Breast epithelium (tissue), 4 donors: Measurements from ENCODE around the gene SETBP1. TPM values are rescaled to one million over a fixed set of nuclear protein-coding genes. Genes with fewer than 3 reads are reported as not detected.

Source experiments
- DNase-seq, 2 donors: peaks; one replicate each; pipeline ENCODE4 v3.0.0-alpha.2; 2019; ENCODE audit warnings: low spot score in 2 of 2
- H3K27ac ChIP-seq, 2 donors: fragments of 200-600 bp; sonication (generic) in 1 of 2; one replicate each; pipeline ENCODE4 v1.5.1; 2016 to 2019; ENCODE audit warnings: mild to moderate bottlenecking in 1 of 2
- H3K27me3 ChIP-seq, 2 donors: fragments of 200-600 bp; sonication (generic) in 1 of 2; one replicate each; pipeline versions ENCODE4 v1.5.1 to v1.6.0; 2017 to 2019; ENCODE audit warnings: control low read depth in 1 of 2, mild to moderate bottlenecking in 1 of 2
- H3K36me3 ChIP-seq: fragments of 200-600 bp; one replicate; pipeline ENCODE4 v1.5.1; 2019
- H3K4me1 ChIP-seq, 2 donors: fragments of 200-600 bp; sonication (generic); one replicate each; pipeline ENCODE4 v1.5.1; 2016 to 2019; ENCODE audit warnings: control low read depth in 1 of 2
- H3K4me3 ChIP-seq, 3 donors: fragments of 200-600 bp; sonication (generic); 1 replicate in 2 of 3; 2 replicates in 1 of 3; pipeline ENCODE4 v1.5.1; 2016 to 2019; ENCODE audit warnings: mild to moderate bottlenecking in 3 of 3, moderate library complexity in 2 of 3
- H3K9me3 ChIP-seq, 2 donors: fragments of 200-600 bp; sonication (generic) in 1 of 2; one replicate each; pipeline ENCODE4 v1.5.1; 2016 to 2019; ENCODE audit warnings: control low read depth in 1 of 2
- CTCF ChIP-seq, 3 donors: fragments of 450-650 bp; IDR thresholded peaks; one replicate each; pipeline ENCODE4 v1.5.1; 2016 to 2017; ENCODE audit warnings: antibody characterized with exemption in 3 of 3, mild to moderate bottlenecking in 3 of 3, moderate library complexity in 3 of 3
- POLR2A ChIP-seq: fragments of 450-650 bp; IDR thresholded peaks from one replicate; pipeline ENCODE4 v1.6.1; 2016; ENCODE audit warnings: antibody characterized with exemption, mild to moderate bottlenecking, moderate library complexity
- POLR2AphosphoS5 ChIP-seq, 3 donors: sonication (generic); formaldehyde crosslinking; IDR thresholded peaks; one replicate each; pipeline ENCODE4 v1.6.1; 2017; ENCODE audit warnings: antibody characterized with exemption in 3 of 3
- intact Hi-C: fragments of 100-400 bp; cut with DNase I; formaldehyde crosslinking; loops from one replicate; pipeline ENCODE4 v1.15.1; 2023; ENCODE audit warnings: low total_unique reads
- total RNA-seq, 3 donors: library from RNA; depleted of rRNA; stranded (reverse); fragments of >200 nt; gene quantifications; one replicate each; pipeline ENCODE4 v1.1.0, GENCODE V29; 2016

SETBP1 gene
- total RNA-seq, 3 donors from 2014 or later, result 26.2 to 40.1 (median 37.0) TPM

GRCh38 chr18:45102863-45103262 lies 422.2 kb downstream of the SETBP1 start:
- DNase-seq, result no peak
- no peaks in the 10 kb centered on the region for H3K27me3 ChIP-seq
- H3K4me1 ChIP-seq, result no peaks in the 10 kb centered on the region
- H3K36me3 ChIP-seq, result no peaks in the 10 kb centered on the region
- H3K9me3 ChIP-seq, result no peaks in the 10 kb centered on the region
- H3K27ac ChIP-seq, result no peak overlapping the region
- TF ChIP-seq CTCF (IDR thresholded peaks at IDR 0.05) (no peak), POLR2A (no peak), POLR2AphosphoS5 (IDR thresholded peaks at IDR 0.05) (no peak)
- no peak overlapping the region for H3K4me3 ChIP-seq
- intact Hi-C loops, result no loop called here

GRCh38 chr18:45103319-45104048 lies 422.8 kb downstream of the SETBP1 start:
- TF ChIP-seq POLR2AphosphoS5 (IDR thresholded peaks at IDR 0.05) (no peak), CTCF (IDR thresholded peaks at IDR 0.05) (no peak), POLR2A (no peak)
- DNase-seq, result no peak
- Histone ChIP-seq H3K4me3 (no peak overlapping the region), H3K27me3 (no peaks in the 10 kb centered on the region), H3K4me1 (no peaks in the 10 kb centered on the region), H3K9me3 (no peaks in the 10 kb centered on the region), H3K36me3 (no peaks in the 10 kb centered on the region), H3K27ac (no peak overlapping the region)
- intact Hi-C loops, result no loop called here

- intact Hi-C loops, result no loop called here
- TF ChIP-seq POLR2A, result no peak
- TF ChIP-seq POLR2AphosphoS5 (IDR thresholded peaks at IDR 0.05), result no peak
- TF ChIP-seq CTCF (IDR thresholded peaks at IDR 0.05), result no peak
Measured at GRCh38 chr18:45104049-45104395, 423.3 kb downstream of the SETBP1 start.

GRCh38 chr18:45106331-45106774 lies 425.7 kb downstream of the SETBP1 start:
- Histone ChIP-seq H3K4me3 (no peak overlapping the region), H3K4me1 (no peaks in the 10 kb centered on the region), H3K36me3 (no peaks in the 10 kb centered on the region), H3K27ac (no peak overlapping the region), H3K9me3 (no peaks in the 10 kb centered on the region), H3K27me3 (no peaks in the 10 kb centered on the region)
- intact Hi-C loops, result no loop called here
- DNase-seq, result no peak
- TF ChIP-seq CTCF (IDR thresholded peaks at IDR 0.05), result no peak
- no peak for TF ChIP-seq POLR2A
- TF ChIP-seq POLR2AphosphoS5 (IDR thresholded peaks at IDR 0.05), result no peak

More at GRCh38 chr18:45104049-45104395, 423.3 kb downstream of the SETBP1 start:
- Histone ChIP-seq H3K4me3 (no peak overlapping the region), H3K9me3 (no peaks in the 10 kb centered on the region), H3K4me1 (no peaks in the 10 kb centered on the region), H3K27ac (no peak overlapping the region), H3K36me3 (no peaks in the 10 kb centered on the region), H3K27me3 (no peaks in the 10 kb centered on the region)
- no peak for DNase-seq

- Histone ChIP-seq H3K9me3 (no peaks in the 10 kb centered on the region), H3K4me1 (no peaks in the 10 kb centered on the region), H3K27me3 (no peaks in the 10 kb centered on the region), H3K4me3 (no peak overlapping the region), H3K27ac (no peak overlapping the region), H3K36me3 (no peaks in the 10 kb centered on the region)
- intact Hi-C loops, result no loop called here
- TF ChIP-seq CTCF (IDR thresholded peaks at IDR 0.05) (no peak), POLR2A (no peak), POLR2AphosphoS5 (IDR thresholded peaks at IDR 0.05) (no peak)
- no peak for DNase-seq
Measured at GRCh38 chr18:45107425-45107824, 426.7 kb downstream of the SETBP1 start.
